ENCODE results near the gene EMP2.

- no peak for TF ChIP-seq CTCF (IDR thresholded peaks at IDR 0.05; ENCODE audit: poor library complexity)
- no peak for TF ChIP-seq EZH2phosphoT487 (IDR thresholded peaks at IDR 0.05; ENCODE audit: low read depth, severe bottlenecking, unreplicated experiment)
These were observed 25.2 kb upstream of the EMP2 start for GRCh38 chr16:10605636-10606035.
